ENCODE results near the gene MARCHF4.
"Not testable (repeated sequence)": the region's sequence is repeated elsewhere in the genome, so short reads cannot be mapped to it uniquely, and the experiment has no call there.

DNA sequence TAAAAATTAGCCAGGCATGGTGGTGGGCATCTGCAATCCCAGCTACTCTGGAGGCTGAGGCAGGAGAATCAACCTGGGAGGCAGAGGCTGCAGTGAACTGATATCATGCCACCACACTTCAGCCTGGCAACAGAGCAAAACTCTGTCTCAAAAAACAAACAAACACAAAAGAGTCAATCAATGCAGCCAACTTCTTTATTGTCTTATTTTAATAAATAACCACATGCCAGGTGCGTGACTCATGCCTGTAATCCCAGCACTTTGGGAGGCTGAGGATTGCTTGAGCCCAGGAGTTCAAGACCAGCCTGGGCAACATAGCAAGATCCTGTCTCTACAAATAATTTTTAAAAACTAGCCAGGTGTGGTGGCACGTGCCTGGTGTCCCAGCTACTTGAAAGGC, 12.1 kb upstream of the MARCHF4 start:
- TF ChIP-seq, protein P1, sequence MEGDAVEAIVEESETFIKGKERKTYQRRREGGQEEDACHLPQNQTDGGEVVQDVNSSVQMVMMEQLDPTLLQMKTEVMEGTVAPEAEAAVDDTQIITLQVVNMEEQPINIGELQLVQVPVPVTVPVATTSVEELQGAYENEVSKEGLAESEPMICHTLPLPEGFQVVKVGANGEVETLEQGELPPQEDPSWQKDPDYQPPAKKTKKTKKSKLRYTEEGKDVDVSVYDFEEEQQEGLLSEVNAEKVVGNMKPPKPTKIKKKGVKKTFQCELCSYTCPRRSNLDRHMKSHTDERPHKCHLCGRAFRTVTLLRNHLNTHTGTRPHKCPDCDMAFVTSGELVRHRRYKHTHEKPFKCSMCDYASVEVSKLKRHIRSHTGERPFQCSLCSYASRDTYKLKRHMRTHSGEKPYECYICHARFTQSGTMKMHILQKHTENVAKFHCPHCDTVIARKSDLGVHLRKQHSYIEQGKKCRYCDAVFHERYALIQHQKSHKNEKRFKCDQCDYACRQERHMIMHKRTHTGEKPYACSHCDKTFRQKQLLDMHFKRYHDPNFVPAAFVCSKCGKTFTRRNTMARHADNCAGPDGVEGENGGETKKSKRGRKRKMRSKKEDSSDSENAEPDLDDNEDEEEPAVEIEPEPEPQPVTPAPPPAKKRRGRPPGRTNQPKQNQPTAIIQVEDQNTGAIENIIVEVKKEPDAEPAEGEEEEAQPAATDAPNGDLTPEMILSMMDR (IDR thresholded peaks at IDR 0.05; ENCODE audit: poor library complexity), result not testable (repeated sequence)
- TF ChIP-seq EZH2phosphoT487 (IDR thresholded peaks at IDR 0.05; ENCODE audit: low read depth, severe bottlenecking, unreplicated experiment), result not testable (repeated sequence)

Data from hepatocyte (in vitro differentiated cells).